HepG2 (cell line): ENCODE results near the gene SLC16A11. TPM values are rescaled to one million over a fixed set of nuclear protein-coding genes. Genes with fewer than 3 reads are reported as not detected.

Experiments
- CENPX ChIP-seq: sonication (generic); formaldehyde crosslinking; IDR thresholded peaks from 2 replicates; pipeline ENCODE4 v1.9.0; 2021; ENCODE audit warnings: mild to moderate bottlenecking, missing genetic modification reagents, moderate library complexity
- DNMT1 ChIP-seq: sonication (generic); formaldehyde crosslinking; IDR thresholded peaks from 2 replicates; pipeline ENCODE4 v1.5.1; 2020; ENCODE audit warnings: mild to moderate bottlenecking, missing genetic modification reagents
- GPN1 ChIP-seq: sonication (generic); formaldehyde crosslinking; IDR thresholded peaks from 2 replicates; pipeline ENCODE4 v1.5.1; 2020; ENCODE audit warnings: missing genetic modification reagents, borderline replicate concordance
- MZF1 ChIP-seq: sonication (generic); formaldehyde crosslinking; IDR thresholded peaks from 2 replicates; pipeline ENCODE4 v1.8.1; 2023; ENCODE audit warnings: mild to moderate bottlenecking, missing genetic modification reagents, borderline replicate concordance
- NFE2L2 ChIP-seq: fragments of 150-350 bp; IDR thresholded peaks from 2 replicates; pipeline ENCODE4 v1.6.1; 2014; ENCODE audit warnings: low read length
- NFIB ChIP-seq: sonication (generic); formaldehyde crosslinking; IDR thresholded peaks from 2 replicates; pipeline ENCODE4 v1.9.0; 2021; ENCODE audit warnings: missing genetic modification reagents, mild to moderate bottlenecking, borderline replicate concordance
- NFYC ChIP-seq: IDR thresholded peaks from 2 replicates; pipeline ENCODE4 v1.6.1; 2016; ENCODE audit warnings: missing genetic modification reagents, missing compliant biosample characterization
- SALL1 ChIP-seq: sonication (generic); formaldehyde crosslinking; IDR thresholded peaks from 2 replicates; pipeline ENCODE4 v1.8.0; 2022; ENCODE audit warnings: mild to moderate bottlenecking, missing genetic modification reagents
- ZNF317 ChIP-seq: sonication (generic); formaldehyde crosslinking; IDR thresholded peaks from 2 replicates; pipeline ENCODE4 v1.5.0; 2020; ENCODE audit warnings: mild to moderate bottlenecking, missing genetic modification reagents
- ZNF589 ChIP-seq: sonication (generic); formaldehyde crosslinking; conservative IDR thresholded peaks from 2 replicates; pipeline ENCODE4 v1.8.0; 2022; ENCODE audit warnings: mild to moderate bottlenecking, moderate library complexity, missing genetic modification reagents
- ZNF615 ChIP-seq: sonication (generic); formaldehyde crosslinking; IDR thresholded peaks from 2 replicates; pipeline ENCODE4 v1.5.0; 2020; ENCODE audit warnings: mild to moderate bottlenecking, missing genetic modification reagents, borderline replicate concordance
- ZZZ3 ChIP-seq: sonication (generic); formaldehyde crosslinking; IDR thresholded peaks from 2 replicates; pipeline ENCODE4 v1.4.0; 2020; ENCODE audit warnings: missing genetic modification reagents, mild to moderate bottlenecking, borderline replicate concordance
- polyA plus RNA-seq, 8 experiments: library from polyadenylated mRNA; depleted of rRNA in 3 of 8; stranded (reverse) in 7 of 8; unstranded in 1 of 8; fragments of >200 nt; fragmentation: Illumina TruSeq in 4 of 8; extraction: Trizol in 4 of 8; gene quantifications; 2 replicates each; pipeline versions ENCODE4 v1.2.1 to v1.2.3, GENCODE V29; 2011 to 2016; ENCODE audit warnings: low read depth in 4 of 8, missing spikeins in 1 of 8, mixed read lengths in 1 of 8; ENCODE audit not compliant: insufficient read depth in 1 of 8
- total RNA-seq, 5 experiments: library from RNA; depleted of rRNA; stranded (reverse); fragments of >200 nt; fragmentation: Illumina TruSeq; extraction: Trizol; gene quantifications; 2 replicates each; pipeline ENCODE4 v1.2.3, GENCODE V29; 2016; ENCODE audit warnings: low read depth in 1 of 5
- TF ChIP-seq, protein P1 (sequence below): sonication (generic); formaldehyde crosslinking; IDR thresholded peaks from 2 replicates; pipeline ENCODE4 v1.5.1; 2020; ENCODE audit warnings: mild to moderate bottlenecking, missing genetic modification reagents, moderate library complexity
- TF ChIP-seq, protein P2 (sequence below): sonication (generic); formaldehyde crosslinking; IDR thresholded peaks from 2 replicates; pipeline ENCODE4 v1.9.0; 2021; ENCODE audit warnings: missing genetic modification reagents, borderline replicate concordance
- TF ChIP-seq, protein P3 (sequence below): sonication (generic); formaldehyde crosslinking; IDR thresholded peaks from 2 replicates; pipeline ENCODE4 v1.5.0; 2020; ENCODE audit warnings: missing genetic modification reagents
- TF ChIP-seq, protein P4 (sequence below): IDR thresholded peaks from 2 replicates; pipeline ENCODE4 v1.6.1; 2016; ENCODE audit warnings: mild to moderate bottlenecking

Gene SLC16A11
- total and polyA plus RNA-seq, 2 of the 13 experiments (the other 11 are each of a cell fraction or from before 2014, with no cell fraction given), result not detected

DNA sequence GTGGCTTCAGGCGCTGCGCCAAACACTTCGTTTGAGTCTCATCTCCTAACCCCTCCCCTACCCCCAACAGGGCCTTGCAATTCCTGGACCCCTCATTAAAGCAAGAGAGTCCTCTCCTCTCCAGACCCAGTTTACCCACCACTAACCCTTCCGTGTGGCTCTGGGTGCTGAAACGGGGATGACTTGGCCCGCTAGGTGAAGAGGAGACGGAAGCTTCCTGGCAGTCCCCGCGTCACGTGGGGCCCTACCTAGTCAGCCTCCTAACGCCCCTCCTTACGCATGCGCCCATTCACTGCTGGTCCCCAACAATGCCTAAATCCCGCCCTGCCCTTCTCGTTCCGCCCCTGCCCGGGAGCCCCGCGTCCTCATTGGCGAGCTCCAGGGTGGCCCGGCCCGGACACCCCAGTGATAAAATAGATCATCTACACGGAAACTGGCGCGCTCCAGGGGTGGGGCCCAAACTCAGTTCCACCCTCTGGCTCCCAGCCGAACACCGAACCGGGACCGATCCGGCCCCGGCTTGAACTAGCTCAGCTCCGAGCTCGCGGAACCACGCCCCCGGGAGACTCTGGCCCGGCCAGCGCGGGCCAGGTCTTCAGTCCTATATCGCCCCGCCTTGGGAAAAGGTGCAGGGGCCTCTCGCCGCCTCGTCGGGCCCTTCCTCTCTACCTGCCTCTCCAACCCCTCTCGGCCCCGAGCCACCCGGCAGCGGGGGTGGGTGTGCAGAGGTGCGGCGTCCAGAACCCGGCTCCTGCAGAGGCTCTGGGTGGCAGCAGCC is 8.1 kb downstream of the SLC16A11 start, which contains the start of gene SLC16A13 (continued):
- TF ChIP-seq, protein P1, sequence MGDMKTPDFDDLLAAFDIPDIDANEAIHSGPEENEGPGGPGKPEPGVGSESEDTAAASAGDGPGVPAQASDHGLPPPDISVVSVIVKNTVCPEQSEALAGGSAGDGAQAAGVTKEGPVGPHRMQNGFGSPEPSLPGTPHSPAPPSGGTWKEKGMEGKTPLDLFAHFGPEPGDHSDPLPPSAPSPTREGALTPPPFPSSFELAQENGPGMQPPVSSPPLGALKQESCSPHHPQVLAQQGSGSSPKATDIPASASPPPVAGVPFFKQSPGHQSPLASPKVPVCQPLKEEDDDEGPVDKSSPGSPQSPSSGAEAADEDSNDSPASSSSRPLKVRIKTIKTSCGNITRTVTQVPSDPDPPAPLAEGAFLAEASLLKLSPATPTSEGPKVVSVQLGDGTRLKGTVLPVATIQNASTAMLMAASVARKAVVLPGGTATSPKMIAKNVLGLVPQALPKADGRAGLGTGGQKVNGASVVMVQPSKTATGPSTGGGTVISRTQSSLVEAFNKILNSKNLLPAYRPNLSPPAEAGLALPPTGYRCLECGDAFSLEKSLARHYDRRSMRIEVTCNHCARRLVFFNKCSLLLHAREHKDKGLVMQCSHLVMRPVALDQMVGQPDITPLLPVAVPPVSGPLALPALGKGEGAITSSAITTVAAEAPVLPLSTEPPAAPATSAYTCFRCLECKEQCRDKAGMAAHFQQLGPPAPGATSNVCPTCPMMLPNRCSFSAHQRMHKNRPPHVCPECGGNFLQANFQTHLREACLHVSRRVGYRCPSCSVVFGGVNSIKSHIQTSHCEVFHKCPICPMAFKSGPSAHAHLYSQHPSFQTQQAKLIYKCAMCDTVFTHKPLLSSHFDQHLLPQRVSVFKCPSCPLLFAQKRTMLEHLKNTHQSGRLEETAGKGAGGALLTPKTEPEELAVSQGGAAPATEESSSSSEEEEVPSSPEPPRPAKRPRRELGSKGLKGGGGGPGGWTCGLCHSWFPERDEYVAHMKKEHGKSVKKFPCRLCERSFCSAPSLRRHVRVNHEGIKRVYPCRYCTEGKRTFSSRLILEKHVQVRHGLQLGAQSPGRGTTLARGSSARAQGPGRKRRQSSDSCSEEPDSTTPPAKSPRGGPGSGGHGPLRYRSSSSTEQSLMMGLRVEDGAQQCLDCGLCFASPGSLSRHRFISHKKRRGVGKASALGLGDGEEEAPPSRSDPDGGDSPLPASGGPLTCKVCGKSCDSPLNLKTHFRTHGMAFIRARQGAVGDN (CRISPR knock-in tag), result peak; percentile 79
- no peak for TF ChIP-seq ZNF589 (CRISPR knock-in tag)
- TF ChIP-seq, protein P2, sequence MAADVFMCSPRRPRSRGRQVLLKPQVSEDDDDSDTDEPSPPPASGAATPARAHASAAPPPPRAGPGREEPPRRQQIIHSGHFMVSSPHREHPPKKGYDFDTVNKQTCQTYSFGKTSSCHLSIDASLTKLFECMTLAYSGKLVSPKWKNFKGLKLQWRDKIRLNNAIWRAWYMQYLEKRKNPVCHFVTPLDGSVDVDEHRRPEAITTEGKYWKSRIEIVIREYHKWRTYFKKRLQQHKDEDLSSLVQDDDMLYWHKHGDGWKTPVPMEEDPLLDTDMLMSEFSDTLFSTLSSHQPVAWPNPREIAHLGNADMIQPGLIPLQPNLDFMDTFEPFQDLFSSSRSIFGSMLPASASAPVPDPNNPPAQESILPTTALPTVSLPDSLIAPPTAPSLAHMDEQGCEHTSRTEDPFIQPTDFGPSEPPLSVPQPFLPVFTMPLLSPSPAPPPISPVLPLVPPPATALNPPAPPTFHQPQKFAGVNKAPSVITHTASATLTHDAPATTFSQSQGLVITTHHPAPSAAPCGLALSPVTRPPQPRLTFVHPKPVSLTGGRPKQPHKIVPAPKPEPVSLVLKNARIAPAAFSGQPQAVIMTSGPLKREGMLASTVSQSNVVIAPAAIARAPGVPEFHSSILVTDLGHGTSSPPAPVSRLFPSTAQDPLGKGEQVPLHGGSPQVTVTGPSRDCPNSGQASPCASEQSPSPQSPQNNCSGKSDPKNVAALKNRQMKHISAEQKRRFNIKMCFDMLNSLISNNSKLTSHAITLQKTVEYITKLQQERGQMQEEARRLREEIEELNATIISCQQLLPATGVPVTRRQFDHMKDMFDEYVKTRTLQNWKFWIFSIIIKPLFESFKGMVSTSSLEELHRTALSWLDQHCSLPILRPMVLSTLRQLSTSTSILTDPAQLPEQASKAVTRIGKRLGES (CRISPR knock-in tag), result no peak
- TF ChIP-seq MZF1 (CRISPR knock-in tag), result no peak
- no peak for TF ChIP-seq GPN1 (CRISPR knock-in tag)
- TF ChIP-seq DNMT1 (CRISPR knock-in tag), result no peak
- TF ChIP-seq NFIB (CRISPR knock-in tag), result no peak
- peak; percentile 77 for TF ChIP-seq NFYC (CRISPR knock-in tag)
- TF ChIP-seq, protein P3, sequence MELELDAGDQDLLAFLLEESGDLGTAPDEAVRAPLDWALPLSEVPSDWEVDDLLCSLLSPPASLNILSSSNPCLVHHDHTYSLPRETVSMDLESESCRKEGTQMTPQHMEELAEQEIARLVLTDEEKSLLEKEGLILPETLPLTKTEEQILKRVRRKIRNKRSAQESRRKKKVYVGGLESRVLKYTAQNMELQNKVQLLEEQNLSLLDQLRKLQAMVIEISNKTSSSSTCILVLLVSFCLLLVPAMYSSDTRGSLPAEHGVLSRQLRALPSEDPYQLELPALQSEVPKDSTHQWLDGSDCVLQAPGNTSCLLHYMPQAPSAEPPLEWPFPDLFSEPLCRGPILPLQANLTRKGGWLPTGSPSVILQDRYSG (CRISPR knock-in tag), result no peak
- TF ChIP-seq, protein P4, sequence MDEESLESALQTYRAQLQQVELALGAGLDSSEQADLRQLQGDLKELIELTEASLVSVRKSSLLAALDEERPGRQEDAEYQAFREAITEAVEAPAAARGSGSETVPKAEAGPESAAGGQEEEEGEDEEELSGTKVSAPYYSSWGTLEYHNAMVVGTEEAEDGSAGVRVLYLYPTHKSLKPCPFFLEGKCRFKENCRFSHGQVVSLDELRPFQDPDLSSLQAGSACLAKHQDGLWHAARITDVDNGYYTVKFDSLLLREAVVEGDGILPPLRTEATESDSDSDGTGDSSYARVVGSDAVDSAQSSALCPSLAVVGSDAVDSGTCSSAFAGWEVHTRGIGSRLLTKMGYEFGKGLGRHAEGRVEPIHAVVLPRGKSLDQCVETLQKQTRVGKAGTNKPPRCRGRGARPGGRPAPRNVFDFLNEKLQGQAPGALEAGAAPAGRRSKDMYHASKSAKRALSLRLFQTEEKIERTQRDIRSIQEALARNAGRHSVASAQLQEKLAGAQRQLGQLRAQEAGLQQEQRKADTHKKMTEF, result peak; percentile 58
- no peak for TF ChIP-seq NFE2L2
- TF ChIP-seq ZZZ3, result no peak
- no peak for TF ChIP-seq CENPX (CRISPR knock-in tag)
- no peak; the same call in 1 of the 2 replicates for TF ChIP-seq ZNF317
- peak; percentile 42; the same call in 1 of the 2 replicates for TF ChIP-seq SALL1 (CRISPR knock-in tag)
- TF ChIP-seq ZNF615 (CRISPR knock-in tag), result no peak
